ENCODE results near the gene ADAMTS6.
"Not testable (repeated sequence)": the region's sequence is repeated elsewhere in the genome, so short reads cannot be mapped to it uniquely, and the experiment has no call there.

Gene ADAMTS6

GRCh38 chr5:65363499-65363898 lies 118.2 kb downstream of the ADAMTS6 start:
- DNase-seq (ENCODE audit: low spot score), result no peak

- no peak for DNase-seq (ENCODE audit: low spot score)
These were observed 121.7 kb downstream of the ADAMTS6 start for GRCh38 chr5:65359981-65360380.

- no peak for DNase-seq (ENCODE audit: low spot score)
These were observed 122.2 kb downstream of the ADAMTS6 start for GRCh38 chr5:65359569-65359968.

- DNase-seq (ENCODE audit: low spot score), result no peak
These were observed 125.4 kb downstream of the ADAMTS6 start for GRCh38 chr5:65356274-65356673.

- DNase-seq (ENCODE audit: low spot score), result no peak
These were observed 126.4 kb downstream of the ADAMTS6 start for GRCh38 chr5:65355301-65355700.

- DNase-seq (ENCODE audit: low spot score), result no peak
These were observed 139.9 kb downstream of the ADAMTS6 start for GRCh38 chr5:65341835-65342234.

GRCh38 chr5:65338606-65339151 lies 143.0 kb downstream of the ADAMTS6 start:
- DNase-seq (ENCODE audit: low spot score), result peak; percentile 4

- DNase-seq (ENCODE audit: low spot score), result peak; percentile 17
These were observed 147.6 kb downstream of the ADAMTS6 start for GRCh38 chr5:65334077-65334476.

GRCh38 chr5:65332591-65332990 lies 149.1 kb downstream of the ADAMTS6 start:
- no peak for DNase-seq (ENCODE audit: low spot score)

- DNase-seq (ENCODE audit: low spot score), result no peak
These were observed 152.5 kb downstream of the ADAMTS6 start for GRCh38 chr5:65329266-65329665.

GRCh38 chr5:65327582-65327981 lies 154.1 kb downstream of the ADAMTS6 start:
- DNase-seq (ENCODE audit: low spot score), result no peak

- DNase-seq (ENCODE audit: low spot score), result no peak
These were observed 154.8 kb downstream of the ADAMTS6 start for GRCh38 chr5:65326922-65327321.

GRCh38 chr5:65324226-65324625 lies 157.5 kb downstream of the ADAMTS6 start:
- DNase-seq (ENCODE audit: low spot score), result no peak

GRCh38 chr5:65320704-65321103 lies 161.0 kb downstream of the ADAMTS6 start:
- not testable (repeated sequence) for DNase-seq (ENCODE audit: low spot score)

GRCh38 chr5:65320250-65320649 lies 161.5 kb downstream of the ADAMTS6 start:
- DNase-seq (ENCODE audit: low spot score), result no peak

- no peak for DNase-seq (ENCODE audit: low spot score)
These were observed 173.8 kb downstream of the ADAMTS6 start for GRCh38 chr5:65307931-65308330.

- no peak for DNase-seq (ENCODE audit: low spot score)
These were observed 174.6 kb downstream of the ADAMTS6 start for GRCh38 chr5:65307088-65307487.

- no peak for DNase-seq (ENCODE audit: low spot score)
These were observed 175.8 kb downstream of the ADAMTS6 start for GRCh38 chr5:65305913-65306312.

GRCh38 chr5:65299861-65300260 lies 181.9 kb downstream of the ADAMTS6 start:
- DNase-seq (ENCODE audit: low spot score), result no peak

- DNase-seq (ENCODE audit: low spot score), result no peak
These were observed 185.7 kb downstream of the ADAMTS6 start for GRCh38 chr5:65296067-65296466.

GRCh38 chr5:65292196-65292595 lies 189.5 kb downstream of the ADAMTS6 start:
- no peak for DNase-seq (ENCODE audit: low spot score)

GRCh38 chr5:65290677-65291076 lies 191.0 kb downstream of the ADAMTS6 start:
- DNase-seq (ENCODE audit: low spot score), result no peak

GRCh38 chr5:65288657-65289056 lies 193.1 kb downstream of the ADAMTS6 start:
- DNase-seq (ENCODE audit: low spot score), result no peak

- no peak for DNase-seq (ENCODE audit: low spot score)
These were observed 202.1 kb downstream of the ADAMTS6 start for GRCh38 chr5:65279603-65280002.
